GM12873 (cell line): ENCODE results near the gene MYO1A.

Source experiments
- TF ChIP-seq, protein P1 (sequence below): IDR thresholded peaks from 2 replicates; pipeline ENCODE4 v1.5.1; 2012; ENCODE audit warnings: low read depth, mild to moderate bottlenecking, moderate library complexity, low read length, control low read depth; ENCODE audit not compliant: insufficient read depth; ENCODE audit errors: missing control alignments

MYO1A gene

GRCh38 chr12:57085999-57086492 lies 36.1 kb upstream of the MYO1A start:
- TF ChIP-seq, protein P1, sequence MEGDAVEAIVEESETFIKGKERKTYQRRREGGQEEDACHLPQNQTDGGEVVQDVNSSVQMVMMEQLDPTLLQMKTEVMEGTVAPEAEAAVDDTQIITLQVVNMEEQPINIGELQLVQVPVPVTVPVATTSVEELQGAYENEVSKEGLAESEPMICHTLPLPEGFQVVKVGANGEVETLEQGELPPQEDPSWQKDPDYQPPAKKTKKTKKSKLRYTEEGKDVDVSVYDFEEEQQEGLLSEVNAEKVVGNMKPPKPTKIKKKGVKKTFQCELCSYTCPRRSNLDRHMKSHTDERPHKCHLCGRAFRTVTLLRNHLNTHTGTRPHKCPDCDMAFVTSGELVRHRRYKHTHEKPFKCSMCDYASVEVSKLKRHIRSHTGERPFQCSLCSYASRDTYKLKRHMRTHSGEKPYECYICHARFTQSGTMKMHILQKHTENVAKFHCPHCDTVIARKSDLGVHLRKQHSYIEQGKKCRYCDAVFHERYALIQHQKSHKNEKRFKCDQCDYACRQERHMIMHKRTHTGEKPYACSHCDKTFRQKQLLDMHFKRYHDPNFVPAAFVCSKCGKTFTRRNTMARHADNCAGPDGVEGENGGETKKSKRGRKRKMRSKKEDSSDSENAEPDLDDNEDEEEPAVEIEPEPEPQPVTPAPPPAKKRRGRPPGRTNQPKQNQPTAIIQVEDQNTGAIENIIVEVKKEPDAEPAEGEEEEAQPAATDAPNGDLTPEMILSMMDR: no peak

GRCh38 chr12:57080855-57081254 lies 30.9 kb upstream of the MYO1A start:
- TF ChIP-seq, protein P1: no peak

DNA sequence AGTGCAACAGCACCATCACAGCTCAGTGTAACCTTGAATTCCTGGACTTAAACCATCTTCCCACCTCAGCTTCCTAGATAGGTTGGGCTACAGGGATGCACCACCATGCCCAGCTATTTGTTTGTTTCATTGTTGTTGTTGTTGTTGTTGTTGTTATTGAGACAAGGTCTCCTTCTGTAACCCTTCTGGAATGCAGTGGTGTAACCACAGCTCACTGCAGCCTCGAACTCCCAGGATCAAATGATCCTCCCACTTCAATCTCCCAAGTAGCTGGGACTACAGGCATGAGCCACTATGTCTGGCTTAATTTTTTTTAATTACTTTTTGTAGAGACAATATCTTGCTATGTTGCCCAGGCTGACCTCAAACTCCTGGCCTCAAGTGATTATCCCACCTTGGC lies 29.9 kb upstream of the MYO1A start:
- TF ChIP-seq, protein P1: no peak

GRCh38 chr12:57078519-57079404 lies 28.8 kb upstream of the MYO1A start, which contains the start of gene NEMP1:
Gene NEMP1 (minus strand): TSS chr12:57078791. CDS start chr12:57078745, 46 bp downstream.
- TF ChIP-seq, protein P1: no peak

DNA sequence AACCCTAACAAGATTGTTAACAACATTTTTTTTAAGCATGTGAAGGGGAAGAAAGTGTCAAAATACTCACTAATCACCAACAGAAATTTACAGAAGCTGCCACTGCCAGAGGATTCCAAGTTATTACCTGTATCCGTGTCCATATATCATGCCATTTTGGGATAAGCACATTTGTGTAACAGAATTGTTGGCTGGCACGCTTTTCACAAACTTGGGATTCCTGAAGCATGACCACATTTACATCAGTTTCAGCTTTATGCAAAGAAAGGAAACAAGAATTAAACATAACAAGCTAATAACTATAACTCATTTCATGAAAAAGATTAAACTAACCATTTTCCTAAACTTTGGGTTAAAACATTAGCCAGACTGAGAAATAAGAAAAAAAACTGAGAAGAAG lies 22.7 kb upstream of the MYO1A start:
- TF ChIP-seq, protein P1: no peak

DNA sequence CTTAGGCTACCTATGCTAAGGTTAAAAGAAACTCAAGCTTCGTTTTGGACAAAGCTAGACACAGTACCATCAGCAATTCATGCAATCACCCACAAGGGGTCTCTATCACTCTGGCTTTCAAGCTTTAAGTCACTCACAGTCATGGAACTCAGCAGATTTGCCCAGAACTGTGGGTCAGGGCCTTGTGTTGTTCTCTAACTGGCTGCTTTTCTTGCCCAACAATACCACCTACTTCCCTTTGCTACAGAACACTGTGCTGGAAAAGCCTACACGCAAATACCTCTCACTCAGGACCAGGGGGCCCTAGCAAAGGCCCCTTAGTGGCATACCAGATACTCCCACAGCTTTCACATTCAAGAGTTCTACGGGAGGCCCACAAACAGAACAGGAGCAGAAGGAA lies 19.6 kb upstream of the MYO1A start:
- TF ChIP-seq, protein P1: peak; percentile 92

DNA sequence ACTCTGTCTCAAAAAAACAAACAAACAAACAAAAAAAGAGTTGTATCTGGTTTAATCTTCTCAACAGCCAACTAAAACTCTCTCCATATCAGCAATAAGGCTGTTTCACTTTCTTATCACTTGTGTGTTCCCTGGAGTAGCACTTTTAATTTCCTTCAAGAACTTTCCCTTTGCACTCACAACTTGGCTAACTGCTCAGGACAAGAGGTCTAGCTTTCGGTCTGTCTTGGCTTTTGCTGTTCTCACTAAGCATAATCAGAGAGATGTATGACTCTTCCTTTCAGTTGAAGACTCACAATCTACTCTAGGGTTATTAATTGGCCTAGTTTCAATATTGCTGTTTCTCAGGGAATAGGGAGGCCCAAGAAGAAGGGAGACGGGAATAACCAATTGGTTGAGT lies 16.3 kb upstream of the MYO1A start:
- TF ChIP-seq, protein P1: no peak
